HG02678 (cell line): Measurements from ENCODE around the gene TIGD3.

Source experiments
- ATAC-seq: cut with Tn5 transposase; IDR thresholded peaks from one replicate; pipeline ENCODE4 v1.9.1; 2021; ENCODE audit warnings: mild to moderate bottlenecking, moderate library complexity; ENCODE audit not compliant: unreplicated experiment

Gene TIGD3

DNA sequence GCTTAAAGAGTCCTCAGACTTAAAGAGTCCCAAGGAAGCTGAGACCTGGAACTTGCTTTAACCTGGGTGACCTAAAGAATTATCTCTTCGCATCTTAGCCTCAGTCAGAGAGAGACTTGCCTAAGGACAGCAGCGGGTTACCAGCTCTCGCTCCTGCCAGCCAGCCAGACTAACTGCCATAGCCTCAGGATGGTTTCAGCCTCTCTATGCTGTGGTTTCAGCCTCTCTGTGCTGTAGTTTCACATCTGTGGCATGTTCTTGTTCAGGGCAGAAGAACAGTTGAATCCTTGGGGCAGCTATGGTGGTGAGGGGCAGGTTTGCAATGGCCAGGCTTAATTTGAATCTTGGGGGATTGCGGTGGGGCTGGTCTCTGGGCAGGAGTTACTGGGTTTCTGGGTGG lies 34.2 kb downstream of the TIGD3 start:
- no peak for ATAC-seq

DNA sequence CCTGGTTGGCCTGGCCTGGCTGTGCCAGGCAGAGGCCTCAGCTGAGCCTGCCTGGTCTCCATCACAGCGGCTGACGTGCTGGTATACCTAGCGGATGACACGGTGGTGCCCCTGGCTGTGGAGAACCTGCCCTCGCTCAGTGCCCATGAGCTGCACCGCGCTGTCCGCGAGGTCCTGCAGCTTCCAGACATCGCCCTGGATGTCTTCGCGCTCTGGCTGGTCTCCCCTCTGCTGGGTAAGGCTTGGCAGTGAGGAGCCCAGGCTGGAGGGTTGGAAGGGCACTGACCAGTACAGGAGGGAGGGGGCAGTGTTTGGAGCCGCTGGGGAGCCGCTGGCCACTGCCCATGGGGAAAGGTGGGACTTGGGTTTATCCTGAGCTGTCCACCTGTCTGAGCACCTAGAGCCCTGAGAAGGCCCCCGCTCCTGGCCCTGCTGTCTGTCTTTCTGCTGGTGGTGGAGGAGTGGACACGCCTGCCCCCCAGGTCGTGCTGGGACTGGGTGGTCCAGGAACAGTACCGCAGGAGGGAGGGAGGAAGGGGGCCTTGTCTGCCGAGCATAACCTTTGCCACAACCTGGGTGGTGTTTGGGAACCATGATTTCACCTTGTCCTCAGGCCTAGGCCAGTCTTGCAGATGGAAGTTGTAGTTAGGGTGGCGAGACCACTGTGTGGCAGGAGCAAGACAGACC lies 34.9 kb downstream of the TIGD3 start:
- ATAC-seq = no peak

DNA sequence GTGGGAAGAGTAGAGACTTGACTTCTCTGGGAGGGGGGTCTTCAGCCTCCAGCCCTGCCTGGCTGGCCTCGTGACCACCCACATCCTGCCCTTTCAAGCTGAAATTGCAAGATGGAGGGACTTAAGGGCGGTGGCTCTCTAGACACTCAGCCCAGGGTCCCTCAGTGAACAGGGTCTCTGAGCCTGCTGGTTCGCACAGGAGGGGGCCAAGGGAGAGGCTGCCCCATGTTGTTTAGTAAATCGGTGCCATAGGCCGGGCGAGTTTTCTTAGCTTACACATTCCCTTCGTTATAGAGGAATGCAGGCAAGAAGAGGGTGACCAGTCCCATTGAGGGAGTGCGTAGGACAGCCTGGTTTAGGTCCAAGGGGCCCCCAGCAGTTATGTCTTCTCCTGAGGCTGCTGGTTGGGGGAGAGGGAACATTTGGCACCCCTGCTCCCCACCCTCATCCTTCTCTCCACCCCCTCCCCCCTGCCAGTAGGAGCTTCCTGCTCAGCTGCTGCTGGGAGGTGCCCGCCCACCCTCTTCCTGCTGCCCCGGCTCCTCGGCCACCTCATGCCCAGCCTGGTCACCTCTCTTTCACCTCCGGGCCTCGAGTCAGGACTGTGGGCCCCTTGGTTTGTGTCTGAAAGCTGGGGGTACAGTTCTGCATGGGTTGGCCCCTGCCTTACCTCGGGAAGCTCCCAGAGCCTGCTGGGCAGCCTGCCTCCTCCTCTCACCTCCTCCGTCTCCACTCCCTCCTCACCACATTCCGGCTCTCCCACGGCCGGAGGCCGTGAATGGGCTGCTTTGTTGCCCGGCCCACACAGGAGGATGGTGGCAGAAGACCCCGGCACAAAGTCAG lies 35.8 kb downstream of the TIGD3 start:
- ATAC-seq = no peak

DNA sequence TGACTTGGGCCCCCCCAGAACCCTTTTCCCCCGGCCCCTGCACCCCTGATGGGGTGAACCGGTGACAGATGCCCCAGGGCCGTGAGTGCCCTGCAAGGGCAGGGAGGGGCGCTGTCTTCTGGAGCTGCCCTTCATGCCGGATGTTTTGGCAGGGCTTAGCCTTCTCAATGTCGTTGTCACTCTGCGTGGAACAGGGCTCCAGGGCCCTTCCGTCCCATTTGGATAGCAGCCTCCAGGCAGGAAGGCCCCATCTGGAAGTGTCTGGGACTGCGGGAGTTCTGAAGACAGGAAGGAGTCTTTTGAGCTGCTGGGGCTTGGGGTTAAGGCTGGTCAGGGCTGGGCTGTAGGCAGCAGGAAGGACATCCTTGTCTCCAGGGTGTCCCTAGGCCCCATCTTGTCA lies 36.4 kb downstream of the TIGD3 start:
- no peak for ATAC-seq

DNA sequence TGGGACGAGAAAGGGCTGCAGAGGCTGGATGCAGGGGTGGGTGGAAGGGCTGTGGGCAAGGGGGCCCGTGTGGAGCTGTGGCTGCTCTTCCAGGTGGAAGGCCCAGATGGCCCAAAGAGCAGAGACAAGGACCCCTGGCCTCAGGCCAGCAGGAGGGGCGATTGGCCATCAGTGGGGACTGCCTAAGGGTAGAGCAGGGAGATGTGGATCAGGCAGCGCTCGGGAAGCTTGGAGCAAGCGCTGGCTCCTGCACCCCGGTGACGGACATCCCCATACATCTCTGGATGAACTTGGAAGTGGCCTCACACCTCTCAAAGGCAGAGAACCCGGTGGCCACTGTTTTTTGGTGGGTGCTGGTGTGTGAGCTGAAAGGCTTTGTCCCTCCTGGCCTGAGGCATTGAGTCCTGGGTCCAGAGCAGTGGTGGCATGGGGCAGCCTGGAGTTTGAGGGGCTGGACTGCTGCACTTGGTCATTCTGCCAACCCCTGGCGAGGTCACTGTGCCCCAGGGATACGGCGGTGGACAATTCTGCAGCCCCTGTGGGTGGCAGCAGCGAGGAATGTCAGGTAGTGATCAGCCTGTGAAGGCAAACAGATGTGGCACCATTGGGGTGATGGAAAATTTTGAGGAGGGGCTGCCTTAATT lies 37.8 kb downstream of the TIGD3 start:
- no peak for ATAC-seq

DNA sequence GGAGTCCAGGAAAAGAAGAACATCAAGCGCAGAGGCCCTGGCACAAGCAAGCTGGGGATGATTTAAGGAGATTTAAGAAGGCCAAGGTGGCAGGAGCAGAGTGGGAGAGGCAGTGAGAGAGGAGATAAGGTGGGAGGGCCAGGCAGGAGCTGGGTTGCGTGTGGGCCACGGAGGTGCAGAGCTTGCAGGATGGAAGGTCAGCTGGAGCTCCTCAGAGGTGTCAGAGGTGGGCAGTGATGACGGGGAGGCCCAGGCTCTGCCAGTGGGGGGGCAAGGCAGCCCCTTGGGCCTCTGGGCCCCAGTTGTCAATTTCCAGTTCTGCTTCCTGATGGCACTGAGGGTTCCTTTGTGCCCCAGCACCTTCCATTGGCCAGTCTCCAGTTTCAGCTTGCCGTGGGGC lies 38.3 kb downstream of the TIGD3 start:
- no peak for ATAC-seq

DNA sequence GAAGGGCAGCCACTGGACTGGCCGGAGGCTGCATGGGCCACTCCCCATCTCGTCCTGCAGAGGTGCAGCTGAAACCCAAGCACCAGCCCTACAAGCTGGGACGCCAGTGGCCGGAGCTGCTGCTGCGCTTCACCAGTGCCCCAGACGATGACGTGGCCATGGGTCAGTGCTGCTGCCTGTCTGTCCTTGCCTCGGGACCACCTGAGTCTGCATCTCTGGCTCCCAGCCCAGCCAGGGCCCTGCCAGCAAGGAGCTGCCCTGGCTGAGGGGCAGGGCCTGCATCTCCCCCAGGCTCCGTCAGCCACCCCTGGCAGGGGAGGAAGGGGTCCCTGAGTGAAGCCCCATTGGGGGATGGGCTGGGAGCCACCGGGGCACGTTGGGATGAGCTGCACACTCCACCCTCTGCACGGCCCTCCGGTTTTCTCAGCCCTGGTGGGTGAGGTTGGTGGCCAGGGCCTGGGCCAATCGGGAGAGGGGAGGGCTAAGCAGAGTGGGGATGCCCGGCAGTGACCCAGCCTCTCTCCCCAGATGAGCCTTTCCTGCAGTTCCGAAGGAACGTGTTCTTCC lies 39.0 kb downstream of the TIGD3 start:
- ATAC-seq = no peak

DNA sequence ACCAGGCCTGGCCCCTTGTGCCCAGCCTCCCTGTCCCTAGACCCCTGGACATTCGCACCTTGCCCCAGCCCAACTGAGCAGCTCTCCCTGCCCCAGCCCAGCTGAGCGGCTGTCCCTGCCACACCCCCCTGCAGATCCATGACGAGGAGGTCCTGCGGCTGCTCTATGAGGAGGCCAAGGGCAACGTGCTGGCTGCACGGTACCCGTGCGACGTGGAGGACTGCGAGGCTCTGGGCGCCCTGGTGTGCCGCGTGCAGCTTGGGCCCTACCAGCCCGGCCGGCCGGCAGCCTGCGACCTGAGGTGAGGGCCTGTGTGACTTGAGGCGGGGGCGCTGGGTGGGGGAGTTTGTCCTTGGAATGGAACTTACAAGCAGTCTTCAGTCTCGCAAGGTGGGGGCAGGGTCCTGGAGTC lies 39.6 kb downstream of the TIGD3 start:
- no peak for ATAC-seq

DNA sequence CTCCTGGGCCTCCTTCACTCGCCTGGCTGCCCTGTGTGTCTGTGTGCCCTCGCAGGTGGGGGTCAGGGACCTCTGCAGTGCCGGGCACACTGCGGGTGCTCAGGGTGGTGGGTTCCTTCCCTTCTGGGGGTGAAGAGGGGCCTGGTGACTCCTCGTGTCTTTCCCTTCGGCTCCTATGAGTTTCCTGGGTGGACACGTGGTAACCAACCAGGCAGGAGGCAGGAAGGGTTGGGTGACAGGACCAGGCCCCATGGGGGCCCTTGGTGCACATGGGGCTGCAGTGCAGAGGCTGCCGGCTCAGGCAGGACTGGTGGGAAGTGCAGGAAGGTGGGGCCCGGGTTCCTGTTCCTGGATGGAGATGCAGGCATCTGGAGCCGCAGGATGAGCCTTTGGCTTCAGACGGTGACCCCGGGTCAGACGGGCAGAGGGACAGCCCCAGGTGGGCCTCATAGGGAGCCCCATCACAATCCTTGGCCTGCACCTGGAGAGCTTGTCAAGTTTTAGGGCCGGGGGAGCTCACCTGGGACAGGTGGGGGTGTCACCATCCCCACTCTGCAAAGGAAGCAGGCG lies 41.5 kb downstream of the TIGD3 start:
- no peak for ATAC-seq

DNA sequence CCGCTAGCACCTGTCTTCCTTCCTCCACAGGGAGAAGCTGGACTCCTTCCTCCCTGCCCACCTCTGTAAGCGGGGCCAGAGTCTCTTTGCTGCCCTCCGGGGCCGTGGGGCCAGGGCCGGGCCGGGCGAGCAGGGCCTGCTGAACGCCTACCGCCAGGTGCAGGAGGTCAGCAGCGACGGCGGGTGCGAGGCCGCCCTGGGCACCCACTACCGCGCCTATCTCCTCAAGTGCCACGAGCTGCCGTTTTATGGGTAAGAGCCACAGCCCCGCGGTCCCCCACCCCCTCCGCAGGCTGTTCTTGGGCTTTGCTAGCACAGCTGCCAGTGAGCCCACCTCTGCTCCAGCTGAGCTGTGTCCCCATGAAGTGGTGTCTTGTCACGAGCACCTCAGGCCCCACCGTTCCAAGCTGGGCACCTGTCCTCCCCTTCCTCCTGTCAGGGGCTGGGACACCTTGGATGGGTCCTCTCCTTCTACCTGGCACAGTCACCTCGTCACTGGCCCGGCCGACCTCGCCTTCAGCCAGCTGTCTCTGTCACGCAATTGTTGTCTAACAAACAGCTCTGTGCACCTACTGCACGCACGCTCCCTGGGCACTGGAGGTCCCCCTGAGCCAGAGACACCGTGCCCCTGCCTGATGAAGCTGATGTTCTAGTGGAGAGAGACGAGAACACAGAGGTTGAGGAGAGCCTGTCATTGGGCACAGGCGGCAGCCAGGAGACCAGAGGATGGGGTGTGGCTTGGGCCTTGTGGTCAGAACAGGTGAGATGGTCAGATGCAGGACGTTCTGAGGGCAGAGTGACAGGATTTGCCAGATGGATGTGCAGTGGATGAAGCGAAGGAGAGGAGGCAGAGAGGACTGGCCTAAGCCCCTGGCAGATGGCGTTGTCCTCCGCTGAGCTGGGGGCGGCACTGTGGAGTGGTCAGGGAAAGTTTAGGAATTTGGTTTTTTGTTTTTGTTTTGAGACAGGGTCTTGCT lies 42.5 kb downstream of the TIGD3 start:
- no peak for ATAC-seq

DNA sequence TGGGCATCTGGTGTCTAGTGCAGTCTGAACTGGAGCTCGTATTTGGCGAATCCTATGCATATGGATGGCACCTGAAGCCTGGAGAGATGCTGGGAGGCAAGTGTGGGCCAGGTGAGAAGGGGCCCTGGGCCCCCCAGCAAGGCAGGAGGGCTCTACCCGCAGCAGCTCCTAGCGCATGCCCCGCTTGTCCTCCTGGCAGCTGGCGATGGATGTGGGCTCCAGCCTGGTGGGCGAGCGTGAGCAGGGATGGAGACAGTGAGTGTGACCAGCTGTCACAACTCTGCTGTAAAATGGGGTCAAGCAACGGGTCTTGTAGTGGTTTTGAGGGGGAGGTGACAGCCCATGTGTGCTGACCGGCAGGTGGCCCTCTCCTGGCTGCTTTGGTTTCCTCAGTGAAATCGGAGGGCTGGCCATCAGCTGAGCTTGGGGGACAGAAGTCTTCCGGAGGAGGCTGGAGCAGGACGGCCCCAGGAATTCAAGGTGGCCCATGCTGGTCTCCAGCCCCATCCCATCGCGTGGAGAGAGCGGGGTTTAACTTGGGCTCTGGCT lies 43.9 kb downstream of the TIGD3 start:
- no peak for ATAC-seq

DNA sequence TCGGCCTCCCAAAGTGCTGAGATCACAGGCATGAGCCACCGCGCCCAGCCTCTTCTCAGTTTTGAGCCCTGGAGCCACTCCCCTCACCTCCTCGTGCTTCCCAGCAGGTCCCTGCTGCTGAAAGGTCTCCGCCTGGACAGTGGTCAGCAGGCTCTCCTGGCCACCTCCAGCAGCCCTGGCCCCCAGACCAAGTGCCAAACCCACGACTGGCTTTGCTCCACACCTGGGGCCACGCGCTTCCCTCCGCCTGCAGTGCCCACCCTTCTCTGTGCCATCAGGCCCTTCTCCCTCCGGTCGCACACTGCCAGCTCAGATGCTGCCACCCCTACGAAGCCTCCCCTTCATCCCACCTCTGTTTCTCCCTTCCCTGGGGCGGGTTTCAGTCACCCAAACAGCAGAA lies 44.7 kb downstream of the TIGD3 start:
- no peak for ATAC-seq

DNA sequence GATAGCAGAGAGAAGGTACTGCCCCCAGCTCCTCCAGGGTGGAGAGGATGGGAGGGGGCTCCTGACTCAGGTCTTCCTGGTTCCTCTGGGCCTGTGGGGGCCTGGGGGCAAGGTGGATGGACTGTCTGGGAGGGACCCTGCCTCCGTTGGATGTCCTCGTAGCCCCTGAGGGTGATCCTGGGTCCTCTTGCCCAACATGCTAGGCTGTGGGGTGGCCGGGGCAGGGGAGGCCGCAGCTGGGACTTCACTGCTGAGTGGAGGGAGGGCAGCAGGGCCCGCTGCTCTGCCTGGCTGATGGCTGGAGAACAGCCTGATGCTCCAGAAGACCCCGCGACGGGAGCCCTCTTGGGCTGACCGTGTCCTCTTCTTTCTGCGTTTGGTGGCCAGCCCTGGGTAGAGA lies 45.3 kb downstream of the TIGD3 start:
- ATAC-seq = no peak

DNA sequence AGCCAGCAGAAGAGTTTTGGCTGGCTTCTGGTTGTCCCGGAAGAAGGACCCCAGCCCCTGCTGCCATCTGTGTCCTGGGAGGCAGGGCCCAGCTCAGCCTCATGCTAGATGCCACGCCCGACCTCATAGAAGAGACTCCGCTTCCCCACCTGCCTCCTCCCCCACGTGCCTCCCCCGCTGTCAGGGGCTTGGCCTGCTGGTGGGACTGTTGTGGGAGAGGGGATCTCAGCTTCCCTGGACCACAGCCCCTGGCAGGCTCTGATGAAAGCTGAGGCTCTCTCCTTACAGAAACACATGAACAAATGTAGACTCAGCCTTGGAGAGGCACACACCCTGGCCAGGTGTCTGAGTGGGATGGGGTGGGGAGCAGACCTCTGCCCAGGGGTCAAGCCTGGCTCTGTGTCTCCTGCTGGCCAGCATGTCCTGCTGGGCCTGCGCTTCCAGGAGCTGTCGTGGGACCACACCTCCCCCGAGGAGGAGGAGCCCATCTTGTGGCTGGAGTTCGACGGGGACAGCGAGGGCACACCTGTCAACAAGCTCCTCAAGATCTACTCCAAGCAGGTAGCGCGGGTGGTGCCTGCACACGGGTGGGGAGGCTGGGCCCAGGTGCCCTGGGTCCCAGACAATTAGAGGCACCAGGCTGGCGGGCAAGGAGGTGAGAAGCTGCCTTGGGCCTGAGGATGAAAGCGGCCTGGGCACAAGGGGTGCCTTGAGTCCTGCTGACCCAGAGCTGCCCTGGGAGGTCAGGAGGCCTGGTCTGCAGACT lies 45.9 kb downstream of the TIGD3 start:
- no peak for ATAC-seq

DNA sequence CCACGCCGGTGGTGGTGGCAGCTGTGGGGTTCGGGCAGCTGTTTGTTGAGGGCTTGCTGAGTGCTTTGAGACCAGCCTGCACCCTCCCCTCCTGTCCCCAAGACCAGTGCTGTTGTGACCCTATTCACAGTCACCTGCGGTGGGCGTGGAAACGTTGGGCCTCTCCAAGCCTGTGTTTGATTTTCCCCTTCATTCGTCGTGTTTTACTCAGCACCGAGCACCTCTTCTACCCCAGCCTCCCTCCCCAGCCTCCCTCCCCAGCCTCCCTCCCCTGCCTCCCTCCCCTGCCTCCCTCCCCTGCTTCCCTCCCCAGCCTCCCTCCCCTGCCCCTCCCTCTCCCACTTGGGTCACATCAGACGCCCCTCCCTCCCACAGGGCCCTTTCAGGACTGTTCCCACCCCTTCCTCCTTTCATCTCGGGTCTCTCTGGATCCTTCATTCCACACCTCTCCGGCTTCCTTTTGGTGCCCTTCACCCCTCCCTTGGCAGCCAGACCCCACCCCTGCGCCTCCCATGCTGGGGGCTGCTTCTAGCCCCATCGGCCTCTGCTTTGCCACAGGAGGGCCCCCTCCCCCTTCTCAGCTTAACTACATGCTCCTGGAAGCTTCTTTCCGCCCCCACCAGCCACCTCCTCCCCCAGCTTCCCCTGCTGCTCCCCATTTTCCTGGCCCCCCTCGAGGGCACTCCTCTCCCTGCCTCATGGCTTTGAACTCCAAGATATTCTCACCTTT lies 46.7 kb downstream of the TIGD3 start:
- ATAC-seq = no peak

DNA sequence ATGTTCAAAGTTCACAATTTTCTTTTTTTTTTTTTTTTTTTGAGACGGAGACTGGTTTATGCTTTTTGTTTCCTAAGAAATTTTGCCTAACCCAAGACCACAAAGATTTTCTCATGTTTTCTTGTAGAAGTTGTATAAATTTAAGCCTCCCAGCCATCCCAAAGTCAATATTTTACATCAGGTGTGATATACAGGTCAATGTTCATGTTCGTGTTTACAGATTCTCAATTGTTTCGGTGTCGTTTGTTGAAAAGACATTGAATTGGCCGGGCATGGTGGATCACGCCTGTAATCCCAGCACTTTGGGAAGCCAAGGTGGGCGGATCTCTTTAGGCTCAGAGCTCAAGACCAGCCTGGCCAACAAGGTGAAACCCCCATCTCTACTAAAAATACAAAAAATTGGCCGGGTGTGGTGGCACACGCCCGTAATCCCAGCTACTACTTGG lies 47.3 kb downstream of the TIGD3 start:
- ATAC-seq = no peak

DNA sequence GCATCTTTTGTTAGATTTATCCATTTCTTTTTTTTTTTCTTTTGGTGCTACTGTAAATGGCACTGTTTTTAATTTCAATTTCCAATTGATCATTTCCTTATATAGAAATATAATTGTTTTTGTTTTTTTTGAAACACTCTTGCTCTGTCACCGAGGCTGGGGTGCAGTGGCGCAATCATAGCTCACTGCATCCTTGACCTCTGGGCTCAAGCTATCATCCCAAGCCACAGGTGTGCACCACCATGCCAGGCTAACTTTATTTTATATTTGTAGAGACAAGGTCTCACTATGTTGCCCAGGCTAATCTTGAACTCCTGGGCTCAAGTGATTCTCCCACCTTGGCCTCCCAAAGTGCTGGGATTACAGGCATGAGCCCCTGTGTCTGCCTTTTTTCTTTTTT lies 48.2 kb downstream of the TIGD3 start:
- ATAC-seq = no peak

DNA sequence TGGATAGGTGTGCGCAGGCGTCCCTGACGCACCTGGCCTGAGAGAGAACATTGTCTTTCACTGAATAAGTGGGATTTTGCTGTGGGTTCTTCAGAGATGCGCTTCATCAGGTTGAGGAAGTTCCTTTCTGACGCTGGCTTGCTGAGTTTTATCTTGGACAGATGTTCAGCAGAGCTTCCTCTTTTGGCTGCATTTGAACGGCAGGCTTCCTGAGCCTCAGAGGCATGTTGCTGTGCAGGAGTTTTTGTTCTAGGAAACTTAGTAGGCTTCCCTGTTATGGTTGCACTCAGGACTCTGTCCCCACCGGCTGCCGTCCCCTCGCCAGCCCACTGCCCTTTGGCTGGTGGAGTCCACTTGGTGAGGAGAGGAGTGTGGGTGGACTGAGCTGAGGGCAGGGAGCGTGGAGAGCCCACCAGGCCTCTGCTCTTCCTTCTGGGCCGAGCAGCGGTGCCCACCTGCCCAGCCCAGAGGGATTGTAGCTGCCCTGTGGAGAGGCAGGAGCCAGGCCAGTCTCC lies 49.1 kb downstream of the TIGD3 start:
- peak; percentile 49 for ATAC-seq
